ENCODE results near the gene TCTA.
A peak's percentile ranks its signal among the peaks of the same experiment; 100 is the strongest.

Gene TCTA

GRCh38 chr3:49410846-49411534, 1.2 kb upstream of the TCTA start:
- DNase-seq, result no peak

- DNase-seq, result no peak
These were observed 672 bp upstream of the TCTA start for GRCh38 chr3:49411535-49411967.

GRCh38 chr3:49412632-49413337, 562 bp downstream of the TCTA start:
- DNase-seq, result peak; percentile 7

GRCh38 chr3:49413338-49413734, 1.1 kb downstream of the TCTA start:
- DNase-seq, result no peak

GRCh38 chr3:49414753-49415152, 2.5 kb downstream of the TCTA start:
- no peak for DNase-seq

- no peak for DNase-seq
These were observed 3.8 kb downstream of the TCTA start for GRCh38 chr3:49415931-49416601.

GRCh38 chr3:49416867-49417266, 4.6 kb downstream of the TCTA start:
- DNase-seq, result no peak

GRCh38 chr3:49417516-49418120, 5.4 kb downstream of the TCTA start:
- DNase-seq, result no peak

- no peak for DNase-seq
These were observed 9.7 kb downstream of the TCTA start for GRCh38 chr3:49421890-49422378.

GRCh38 chr3:49422379-49423248, 10.4 kb downstream of the TCTA start, which contains the start of gene AMT:
AMT (minus strand) TSS chr3:49422473; CDS start chr3:49422450, 23 bp downstream.
- no peak for DNase-seq

- DNase-seq, result no peak
These were observed 12.6 kb downstream of the TCTA start for GRCh38 chr3:49424816-49425215.

- no peak for DNase-seq
These were observed 15.4 kb downstream of the TCTA start for GRCh38 chr3:49427586-49427985.

- no peak for DNase-seq
These were observed 16.5 kb downstream of the TCTA start for GRCh38 chr3:49428752-49429080.

GRCh38 chr3:49434731-49435130, 22.5 kb downstream of the TCTA start:
- no peak for DNase-seq

- no peak for DNase-seq
These were observed 33.2 kb downstream of the TCTA start for GRCh38 chr3:49445391-49445790.

- no peak for DNase-seq
These were observed 41.4 kb downstream of the TCTA start for GRCh38 chr3:49453621-49454020.

GRCh38 chr3:49454458-49454857, 42.2 kb downstream of the TCTA start:
- no peak for DNase-seq

- DNase-seq, result no peak
These were observed 42.9 kb downstream of the TCTA start for GRCh38 chr3:49454898-49455681.

- DNase-seq, result no peak
These were observed 44.2 kb downstream of the TCTA start for GRCh38 chr3:49456466-49456865.

- DNase-seq, result no peak
These were observed 48.1 kb downstream of the TCTA start for GRCh38 chr3:49460188-49460890.

GRCh38 chr3:49460956-49461355, 48.7 kb downstream of the TCTA start:
- DNase-seq, result no peak
